GM23338 (cell line): Measurements from ENCODE around the gene DPYD.

Experiments used
- EZH2 ChIP-seq: fragments of 200-600 bp; sonication (generic); IDR thresholded peaks from one replicate; pipeline ENCODE4 v1.8.0; 2017; ENCODE audit warnings: antibody characterized with exemption, mild to moderate bottlenecking, low read depth; ENCODE audit not compliant: unreplicated experiment
- EZH2phosphoT487 ChIP-seq: fragments of 200-600 bp; sonication (generic); IDR thresholded peaks from one replicate; pipeline ENCODE4 v1.8.1; 2018; ENCODE audit warnings: antibody characterized with exemption; ENCODE audit not compliant: unreplicated experiment
- JUNB ChIP-seq: IDR thresholded peaks from one replicate; pipeline ENCODE4 v1.6.1; 2016; ENCODE audit warnings: antibody characterized with exemption; ENCODE audit not compliant: unreplicated experiment
- TF ChIP-seq, protein P1 (sequence below), 2 experiments: fragments of 200-600 bp in 1 of 2; sonication (generic) in 1 of 2; conservative IDR thresholded peaks; 2 replicates each; pipeline versions ENCODE4 v1.5.1 to v1.6.1; 2016 to 2017; ENCODE audit warnings: antibody characterized with exemption in 2 of 2, low read depth in 2 of 2, mild to moderate bottlenecking in 2 of 2, moderate library complexity in 1 of 2
- TF ChIP-seq, protein P2 (sequence below): IDR thresholded peaks from one replicate; pipeline ENCODE4 v1.6.1; 2018; ENCODE audit warnings: antibody characterized with exemption; ENCODE audit not compliant: unreplicated experiment

DNA sequence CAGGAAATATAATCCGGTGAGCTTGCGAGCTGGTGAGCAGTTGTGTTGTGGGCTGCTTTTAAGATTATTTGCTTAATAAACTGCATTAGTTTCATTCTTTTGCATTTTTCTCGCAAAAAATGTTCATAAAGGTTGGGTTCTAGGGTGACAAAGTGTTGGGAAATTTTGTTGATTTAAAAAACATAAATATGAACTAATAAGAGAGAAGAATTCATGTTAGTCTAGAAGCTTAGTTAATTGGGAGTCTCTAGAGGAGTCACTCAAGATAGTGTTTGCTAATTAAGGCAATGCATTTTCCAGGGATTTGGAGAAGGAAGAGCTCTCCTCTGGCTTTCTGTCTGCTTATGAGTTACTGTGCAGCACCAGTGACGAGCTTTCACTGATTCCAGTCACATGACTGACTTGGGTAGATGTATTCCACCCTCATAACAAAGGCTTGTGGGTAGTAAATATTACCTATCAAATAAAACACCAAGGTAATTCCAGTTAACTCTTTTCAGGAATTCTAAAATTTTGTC is 782.3 kb downstream of the DPYD start:
- TF ChIP-seq, protein P1, sequence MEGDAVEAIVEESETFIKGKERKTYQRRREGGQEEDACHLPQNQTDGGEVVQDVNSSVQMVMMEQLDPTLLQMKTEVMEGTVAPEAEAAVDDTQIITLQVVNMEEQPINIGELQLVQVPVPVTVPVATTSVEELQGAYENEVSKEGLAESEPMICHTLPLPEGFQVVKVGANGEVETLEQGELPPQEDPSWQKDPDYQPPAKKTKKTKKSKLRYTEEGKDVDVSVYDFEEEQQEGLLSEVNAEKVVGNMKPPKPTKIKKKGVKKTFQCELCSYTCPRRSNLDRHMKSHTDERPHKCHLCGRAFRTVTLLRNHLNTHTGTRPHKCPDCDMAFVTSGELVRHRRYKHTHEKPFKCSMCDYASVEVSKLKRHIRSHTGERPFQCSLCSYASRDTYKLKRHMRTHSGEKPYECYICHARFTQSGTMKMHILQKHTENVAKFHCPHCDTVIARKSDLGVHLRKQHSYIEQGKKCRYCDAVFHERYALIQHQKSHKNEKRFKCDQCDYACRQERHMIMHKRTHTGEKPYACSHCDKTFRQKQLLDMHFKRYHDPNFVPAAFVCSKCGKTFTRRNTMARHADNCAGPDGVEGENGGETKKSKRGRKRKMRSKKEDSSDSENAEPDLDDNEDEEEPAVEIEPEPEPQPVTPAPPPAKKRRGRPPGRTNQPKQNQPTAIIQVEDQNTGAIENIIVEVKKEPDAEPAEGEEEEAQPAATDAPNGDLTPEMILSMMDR (conservative IDR thresholded peaks at IDR 0.05; ENCODE audit: low read depth in 2 of 2): no peak
- TF ChIP-seq, protein P2, sequence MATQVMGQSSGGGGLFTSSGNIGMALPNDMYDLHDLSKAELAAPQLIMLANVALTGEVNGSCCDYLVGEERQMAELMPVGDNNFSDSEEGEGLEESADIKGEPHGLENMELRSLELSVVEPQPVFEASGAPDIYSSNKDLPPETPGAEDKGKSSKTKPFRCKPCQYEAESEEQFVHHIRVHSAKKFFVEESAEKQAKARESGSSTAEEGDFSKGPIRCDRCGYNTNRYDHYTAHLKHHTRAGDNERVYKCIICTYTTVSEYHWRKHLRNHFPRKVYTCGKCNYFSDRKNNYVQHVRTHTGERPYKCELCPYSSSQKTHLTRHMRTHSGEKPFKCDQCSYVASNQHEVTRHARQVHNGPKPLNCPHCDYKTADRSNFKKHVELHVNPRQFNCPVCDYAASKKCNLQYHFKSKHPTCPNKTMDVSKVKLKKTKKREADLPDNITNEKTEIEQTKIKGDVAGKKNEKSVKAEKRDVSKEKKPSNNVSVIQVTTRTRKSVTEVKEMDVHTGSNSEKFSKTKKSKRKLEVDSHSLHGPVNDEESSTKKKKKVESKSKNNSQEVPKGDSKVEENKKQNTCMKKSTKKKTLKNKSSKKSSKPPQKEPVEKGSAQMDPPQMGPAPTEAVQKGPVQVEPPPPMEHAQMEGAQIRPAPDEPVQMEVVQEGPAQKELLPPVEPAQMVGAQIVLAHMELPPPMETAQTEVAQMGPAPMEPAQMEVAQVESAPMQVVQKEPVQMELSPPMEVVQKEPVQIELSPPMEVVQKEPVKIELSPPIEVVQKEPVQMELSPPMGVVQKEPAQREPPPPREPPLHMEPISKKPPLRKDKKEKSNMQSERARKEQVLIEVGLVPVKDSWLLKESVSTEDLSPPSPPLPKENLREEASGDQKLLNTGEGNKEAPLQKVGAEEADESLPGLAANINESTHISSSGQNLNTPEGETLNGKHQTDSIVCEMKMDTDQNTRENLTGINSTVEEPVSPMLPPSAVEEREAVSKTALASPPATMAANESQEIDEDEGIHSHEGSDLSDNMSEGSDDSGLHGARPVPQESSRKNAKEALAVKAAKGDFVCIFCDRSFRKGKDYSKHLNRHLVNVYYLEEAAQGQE: no peak
- TF ChIP-seq EZH2: no peak
- no peak for TF ChIP-seq EZH2phosphoT487
- no peak for TF ChIP-seq JUNB
